Ecto neural progenitor cell (in vitro differentiated cells): ENCODE data around the gene BTLA.
"Not testable (repeated sequence)": the region's sequence is repeated elsewhere in the genome, so short reads cannot be mapped to it uniquely, and the experiment has no call there.

ENCODE experiments used
- DNase-seq: peaks from one replicate; pipeline ENCODE4 v3.0.0-alpha.2; 2018; ENCODE audit warnings: low spot score

Gene BTLA

GRCh38 chr3:112498914-112499711, at the start of gene BTLA:
TSS of gene BTLA (minus strand) at chr3:112499472. CDS start at chr3:112499358, 114 bp downstream.
- DNase-seq, result no peak

- no peak for DNase-seq
These were observed 47.0 kb upstream of the BTLA start for GRCh38 chr3:112546216-112546759.

GRCh38 chr3:112539825-112540650, 40.8 kb upstream of the BTLA start:
- DNase-seq, result no peak

- DNase-seq, result no peak
These were observed 32.1 kb upstream of the BTLA start for GRCh38 chr3:112531358-112531781.

- DNase-seq, result no peak
These were observed 31.3 kb upstream of the BTLA start for GRCh38 chr3:112530573-112530972.

- not testable (repeated sequence) for DNase-seq
These were observed 24.9 kb upstream of the BTLA start for GRCh38 chr3:112524127-112524526.

GRCh38 chr3:112519424-112520001, 20.2 kb upstream of the BTLA start:
- DNase-seq, result no peak

GRCh38 chr3:112518970-112519369, 19.7 kb upstream of the BTLA start:
- not testable (repeated sequence) for DNase-seq

- no peak for DNase-seq
These were observed 15.4 kb upstream of the BTLA start for GRCh38 chr3:112514527-112515128.

GRCh38 chr3:112512320-112512719, 13.0 kb upstream of the BTLA start:
- DNase-seq, result no peak

- DNase-seq, result no peak
These were observed 9.6 kb upstream of the BTLA start for GRCh38 chr3:112508860-112509259.

- no peak for DNase-seq
These were observed 9.0 kb upstream of the BTLA start for GRCh38 chr3:112508261-112508660.

GRCh38 chr3:112505907-112506306, 6.6 kb upstream of the BTLA start:
- no peak for DNase-seq

- DNase-seq, result no peak
These were observed 4.9 kb upstream of the BTLA start for GRCh38 chr3:112504123-112504522.

- no peak for DNase-seq
These were observed 4.2 kb upstream of the BTLA start for GRCh38 chr3:112503304-112503972.

GRCh38 chr3:112500621-112501020, 1.3 kb upstream of the BTLA start:
- DNase-seq, result no peak

- no peak for DNase-seq
These were observed 1.2 kb downstream of the BTLA start for GRCh38 chr3:112497897-112498548.

GRCh38 chr3:112496366-112497067, 2.8 kb downstream of the BTLA start:
- DNase-seq, result no peak

GRCh38 chr3:112494448-112494767, 4.9 kb downstream of the BTLA start:
- not testable (repeated sequence) for DNase-seq

- no peak for DNase-seq
These were observed 7.1 kb downstream of the BTLA start for GRCh38 chr3:112492124-112492523.
